Caki2 (cell line): Measurements from ENCODE around the gene MYPN. TPM values are rescaled to one million over a fixed set of nuclear protein-coding genes. Genes with fewer than 3 reads are reported as not detected.
"Not testable (repeated sequence)": the region's sequence is repeated elsewhere in the genome, so short reads cannot be mapped to it uniquely, and the experiment has no call there.

ENCODE experiments used
- DNase-seq: peaks from one replicate; pipeline ENCODE4 v3.0.0-alpha.2; 2015; ENCODE audit warnings: low read depth
- in situ Hi-C: cut with HindIII; loops from 2 replicates; pipeline ENCODE4 v1.10.0; 2016; ENCODE audit warnings: low sequenced_read_pairs, low pct_unique_long_range_greater_than_20kb, mixed read lengths
- total RNA-seq: library from RNA; depleted of rRNA; stranded (reverse); fragments of >200 nt; shearing (Covaris generic); gene quantifications from 2 replicates; pipeline ENCODE4 v1.2.3, GENCODE V29; 2014; ENCODE audit warnings: low replicate concordance

MYPN gene
- total RNA-seq, 1 experiment from 2014 or later, result 0.64 TPM

GRCh38 chr10:68195776-68196175, 86.5 kb downstream of the MYPN start:
- in situ Hi-C loops, result not testable (repeated sequence)

GRCh38 chr10:68196701-68197100, 87.4 kb downstream of the MYPN start:
- no peak for DNase-seq
- in situ Hi-C loops, result no loop called here

More at GRCh38 chr10:68195776-68196175, 86.5 kb downstream of the MYPN start:
- not testable (repeated sequence) for DNase-seq

GRCh38 chr10:68202960-68203353, 93.7 kb downstream of the MYPN start:
- no peak for DNase-seq
- in situ Hi-C loops, result no loop called here

- in situ Hi-C loops, result no loop called here
- DNase-seq, result peak; percentile 79
These were observed 99.2 kb downstream of the MYPN start for GRCh38 chr10:68208424-68209042.

GRCh38 chr10:68211669-68212068, 102.4 kb downstream of the MYPN start:
- no peak for DNase-seq
- in situ Hi-C loops, result no loop called here

GRCh38 chr10:68212721-68213352, 103.5 kb downstream of the MYPN start:
- DNase-seq, result peak; percentile 19
- in situ Hi-C loops, result no loop called here

GRCh38 chr10:68218786-68219185, 109.5 kb downstream of the MYPN start:
- in situ Hi-C loops, result no loop called here

GRCh38 chr10:68221196-68221595, 111.9 kb downstream of the MYPN start:
- no peak for DNase-seq
- in situ Hi-C loops, result no loop called here

More at GRCh38 chr10:68218786-68219185, 109.5 kb downstream of the MYPN start:
- no peak for DNase-seq

- no peak for DNase-seq
- in situ Hi-C loops, result no loop called here
These were observed 113.1 kb downstream of the MYPN start for GRCh38 chr10:68222391-68222790.

GRCh38 chr10:68223535-68224165, 114.4 kb downstream of the MYPN start:
- DNase-seq, result no peak

GRCh38 chr10:68224810-68225209, 115.5 kb downstream of the MYPN start:
- in situ Hi-C loops, result no loop called here

More at GRCh38 chr10:68223535-68224165, 114.4 kb downstream of the MYPN start:
- in situ Hi-C loops, result no loop called here

GRCh38 chr10:68230268-68230667, 121.0 kb downstream of the MYPN start:
- no peak for DNase-seq
- in situ Hi-C loops, result no loop called here

More at GRCh38 chr10:68224810-68225209, 115.5 kb downstream of the MYPN start:
- no peak for DNase-seq

- in situ Hi-C loops, result no loop called here
- peak; percentile 71 for DNase-seq
These were observed 122.0 kb downstream of the MYPN start for GRCh38 chr10:68231106-68231816.

GRCh38 chr10:68231817-68232251, 122.5 kb downstream of the MYPN start, which contains the start of gene ATOH7:
TSS of gene ATOH7 (minus strand) at chr10:68232113. CDS start at chr10:68231677, 436 bp downstream.
- in situ Hi-C loops, result no loop called here
- DNase-seq, result no peak

GRCh38 chr10:68233046-68233445, 123.8 kb downstream of the MYPN start:
- no peak for DNase-seq
- in situ Hi-C loops, result no loop called here

- DNase-seq, result no peak
- in situ Hi-C loops, result no loop called here
These were observed 125.8 kb downstream of the MYPN start for GRCh38 chr10:68235111-68235510.

- DNase-seq, result no peak
- in situ Hi-C loops, result no loop called here
These were observed 126.3 kb downstream of the MYPN start for GRCh38 chr10:68235581-68235980.

GRCh38 chr10:68237173-68237572, 127.9 kb downstream of the MYPN start:
- in situ Hi-C loops, result no loop called here
- no peak for DNase-seq

GRCh38 chr10:68238371-68238770, 129.1 kb downstream of the MYPN start:
- in situ Hi-C loops, result no loop called here
- DNase-seq, result no peak
